Measurements from ENCODE around the gene GUCD1. TPM values are rescaled to one million over a fixed set of nuclear protein-coding genes. Genes with fewer than 3 reads are reported as not detected.

The GUCD1 gene
- total RNA-seq, 1 experiment from 2014 or later = 87.4 TPM

DNA sequence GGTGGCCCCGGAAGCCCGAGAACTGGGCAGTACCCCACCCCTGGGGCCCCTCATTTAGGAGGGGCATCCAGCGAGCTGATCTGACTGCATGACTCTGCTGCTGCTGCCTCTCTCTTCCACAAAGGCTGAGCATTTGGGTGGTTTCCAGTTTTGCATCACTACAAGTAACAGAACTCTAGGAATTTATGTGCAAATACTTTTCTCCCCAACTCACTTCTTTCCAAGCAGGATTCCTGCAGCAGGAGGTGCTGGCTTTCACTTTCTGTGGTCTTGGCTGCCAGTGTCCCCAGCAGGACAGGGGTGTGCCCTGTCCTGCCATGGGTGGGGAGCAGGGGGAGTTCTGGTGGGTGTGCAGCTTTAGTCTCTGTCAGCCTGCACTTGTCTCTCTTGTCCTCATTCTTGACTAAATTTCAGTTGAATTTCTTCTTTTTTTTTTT, 38.6 kb downstream of the GUCD1 start:
- peak; percentile 55 for DNase-seq
- Histone ChIP-seq H2BK12ac (ENCODE audit: insufficient read length, low read depth, low read length) (no peak overlapping the region), H2AK5ac (ENCODE audit: insufficient read length, low read length) (no peak overlapping the region), H3K56ac (ENCODE audit: insufficient read length, low read depth, low read length) (no peak overlapping the region), H4K5ac (ENCODE audit: insufficient read length, low read depth, low read length) (no peak overlapping the region), H3K23ac (ENCODE audit: insufficient read length, low read depth, low read length) (no peak overlapping the region), H4K8ac (replicated peaks; ENCODE audit: insufficient read length, low read depth, low read length) (no peak overlapping the region), H3K14ac (ENCODE audit: insufficient read depth, low read length) (no peak overlapping the region), H3T11ph (ENCODE audit: low read length) (no peak overlapping the region), H3K27me3 (ENCODE audit: insufficient read depth, low read length) (no peaks in the 10 kb centered on the region), H2BK15ac (ENCODE audit: low read depth, low read length) (no peak overlapping the region), H3K79me1 (ENCODE audit: insufficient read depth, low read depth, low read length, poor library complexity, severe bottlenecking) (no peaks in the 10 kb centered on the region), H3K9ac (ENCODE audit: extremely low read depth, insufficient read length, low read length) (no peak overlapping the region), H3K9me3 (ENCODE audit: control insufficient read depth, low read depth, low read length) (no peaks in the 10 kb centered on the region), H2AFZ (ENCODE audit: low read length) (no peak overlapping the region), H3K4me1 (ENCODE audit: insufficient read depth, low read length) (no peaks in the 10 kb centered on the region; the same call in 1 of the 2 replicates), H3K18ac (ENCODE audit: insufficient read length, low read depth, low read length) (no peak overlapping the region), H3K79me2 (ENCODE audit: insufficient read depth, low read length) (no peaks in the 10 kb centered on the region), H3K4me2 (ENCODE audit: insufficient read depth, insufficient read length, low read length) (no peak overlapping the region), H2BK5ac (ENCODE audit: insufficient read length, low read length) (no peak overlapping the region), H3K23me2 (ENCODE audit: insufficient read length, low read depth, low read length, poor library complexity, severe bottlenecking) (no peaks in the 10 kb centered on the region), H2BK20ac (ENCODE audit: low read depth, low read length, poor library complexity, severe bottlenecking) (no peak overlapping the region), H3K27ac (ENCODE audit: insufficient read length, low read depth, low read length) (no peak overlapping the region), H4K91ac (ENCODE audit: insufficient read length, low read depth, low read length) (no peak overlapping the region), H2BK120ac (ENCODE audit: low read depth, low read length, poor library complexity, severe bottlenecking) (no peak overlapping the region), H4K20me1 (ENCODE audit: control insufficient read depth, insufficient read depth, insufficient read length) (no peaks in the 10 kb centered on the region), H3K4ac (ENCODE audit: low read depth, low read length) (no peak overlapping the region)
- no CpG with 5 or more reads among the region's 3 CpGs for WGBS (ENCODE audit: extremely low coverage, insufficient read length, low lambda C conversion rate)
- H3K27ac Mint-ChIP-seq = peak overlapping the region in 1 of 3 experiments; percentile 52; a peak in 1 of 7 replicates
- peaks cover 2% of the 10 kb centered on the region for H3K27me3 Mint-ChIP-seq (ENCODE audit: low read depth)
- TF ChIP-seq, protein P1, sequence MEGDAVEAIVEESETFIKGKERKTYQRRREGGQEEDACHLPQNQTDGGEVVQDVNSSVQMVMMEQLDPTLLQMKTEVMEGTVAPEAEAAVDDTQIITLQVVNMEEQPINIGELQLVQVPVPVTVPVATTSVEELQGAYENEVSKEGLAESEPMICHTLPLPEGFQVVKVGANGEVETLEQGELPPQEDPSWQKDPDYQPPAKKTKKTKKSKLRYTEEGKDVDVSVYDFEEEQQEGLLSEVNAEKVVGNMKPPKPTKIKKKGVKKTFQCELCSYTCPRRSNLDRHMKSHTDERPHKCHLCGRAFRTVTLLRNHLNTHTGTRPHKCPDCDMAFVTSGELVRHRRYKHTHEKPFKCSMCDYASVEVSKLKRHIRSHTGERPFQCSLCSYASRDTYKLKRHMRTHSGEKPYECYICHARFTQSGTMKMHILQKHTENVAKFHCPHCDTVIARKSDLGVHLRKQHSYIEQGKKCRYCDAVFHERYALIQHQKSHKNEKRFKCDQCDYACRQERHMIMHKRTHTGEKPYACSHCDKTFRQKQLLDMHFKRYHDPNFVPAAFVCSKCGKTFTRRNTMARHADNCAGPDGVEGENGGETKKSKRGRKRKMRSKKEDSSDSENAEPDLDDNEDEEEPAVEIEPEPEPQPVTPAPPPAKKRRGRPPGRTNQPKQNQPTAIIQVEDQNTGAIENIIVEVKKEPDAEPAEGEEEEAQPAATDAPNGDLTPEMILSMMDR (conservative IDR thresholded peaks at IDR 0.05) = no peak
- H3K4me3 Mint-ChIP-seq = no peak overlapping the region
- H3K36me3 Mint-ChIP-seq (ENCODE audit: insufficient read depth in 1 of 3, low read depth in 3 of 3) = no peaks in the 10 kb centered on the region; a peak in 1 of 7 replicates
- H3K9me3 Mint-ChIP-seq = no peaks in the 10 kb centered on the region
- H3K4me1 Mint-ChIP-seq = peaks cover 19 to 24% of the 10 kb centered on the region in 2 experiments
